ENCODE measurements around the gene DRC3.
"Not testable (repeated sequence)": the region's sequence is repeated elsewhere in the genome, so short reads cannot be mapped to it uniquely, and the experiment has no call there.

Gene DRC3

DNA sequence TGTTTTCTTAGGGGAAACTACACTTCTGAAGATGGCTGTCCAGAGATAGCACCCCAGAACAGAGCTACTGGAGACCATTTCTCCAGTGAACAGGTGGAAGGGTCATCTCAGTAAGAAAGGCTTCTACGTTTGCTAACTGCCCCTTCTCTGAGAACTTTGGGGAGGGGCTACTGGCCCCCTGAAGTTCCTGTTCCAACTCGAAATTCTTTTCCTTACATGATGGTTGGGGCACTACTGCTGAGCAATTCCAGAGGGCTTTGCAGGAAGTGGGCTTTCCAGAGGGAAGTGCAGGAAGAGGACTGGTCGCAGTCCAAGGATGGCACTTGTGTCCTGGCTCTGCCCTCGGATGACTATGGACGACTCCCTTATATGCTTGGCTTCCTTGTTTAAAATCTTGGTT, 31.6 kb upstream of the DRC3 start:
- no peak for DNase-seq

DNA sequence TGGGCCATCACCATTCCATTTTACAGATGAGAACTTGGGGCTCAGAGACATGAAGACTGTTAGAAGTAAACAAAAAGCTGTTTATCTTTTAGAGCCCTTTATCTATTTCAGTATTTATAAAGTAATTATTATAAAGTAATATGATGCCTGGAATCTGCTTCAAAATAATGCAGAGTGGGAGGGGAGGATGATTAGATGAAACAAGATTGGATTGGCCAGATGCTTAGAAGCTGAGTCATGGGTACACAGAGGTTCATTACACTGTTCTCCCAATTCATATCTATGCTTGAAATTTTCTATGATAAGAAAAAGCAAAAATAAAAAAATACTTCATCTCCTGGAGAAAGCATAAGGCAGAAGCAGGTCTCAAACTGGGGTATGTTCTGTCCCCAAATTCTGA, 29.8 kb upstream of the DRC3 start:
- DNase-seq, result no peak

DNA sequence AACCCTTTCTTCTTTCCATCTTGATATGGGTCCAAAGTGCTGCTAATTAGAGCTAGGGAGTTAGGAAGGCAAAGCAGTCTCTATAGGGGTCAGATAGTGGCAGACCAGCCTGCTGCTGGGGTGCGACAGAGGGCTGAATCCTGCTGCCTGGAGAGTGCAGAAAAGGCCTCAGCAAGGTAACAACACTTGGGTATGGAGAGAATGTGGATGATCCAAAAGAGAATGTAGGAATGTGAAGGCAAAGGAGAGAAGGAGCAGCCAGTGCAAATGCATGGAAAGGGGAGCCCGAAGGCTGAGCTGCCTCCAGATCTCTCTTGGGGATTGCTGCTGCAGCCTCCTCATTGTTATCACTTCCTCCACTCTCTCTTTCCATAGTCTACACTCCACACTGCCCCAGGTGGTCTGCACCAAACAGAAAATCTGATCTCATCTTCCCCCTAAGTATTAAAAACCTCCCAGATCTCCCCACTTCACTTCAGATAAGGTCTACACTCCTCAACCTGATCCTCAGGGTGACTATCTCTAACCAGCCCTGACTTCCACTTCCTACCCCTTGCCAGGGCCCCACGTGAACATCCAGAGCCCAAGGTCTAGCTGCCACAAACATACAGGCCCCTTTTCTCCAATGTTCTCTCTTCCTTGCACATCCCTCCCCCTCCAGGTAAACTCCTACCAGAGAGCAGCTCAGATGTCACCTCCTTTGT, 29.2 kb upstream of the DRC3 start:
- no peak for DNase-seq

DNA sequence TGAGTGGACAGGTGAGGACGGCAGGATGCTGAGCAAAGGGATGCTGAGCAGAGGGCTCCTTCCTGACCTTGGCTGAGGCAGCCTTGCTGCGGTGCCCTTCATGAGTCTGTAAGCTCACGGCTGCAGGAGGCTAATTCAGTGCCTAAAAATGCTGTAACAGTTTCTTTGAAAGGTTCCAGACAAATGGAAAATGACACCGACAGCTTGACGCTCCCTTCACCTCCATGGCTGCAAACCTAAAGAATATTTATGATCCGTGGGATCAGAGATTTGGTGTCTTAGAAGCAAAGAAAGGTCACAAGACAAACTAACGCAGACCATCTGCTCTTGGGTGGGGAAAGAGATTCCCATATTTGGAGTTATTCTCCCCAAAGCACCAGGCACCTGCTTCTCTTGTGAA, 28.4 kb upstream of the DRC3 start:
- no peak for DNase-seq

DNA sequence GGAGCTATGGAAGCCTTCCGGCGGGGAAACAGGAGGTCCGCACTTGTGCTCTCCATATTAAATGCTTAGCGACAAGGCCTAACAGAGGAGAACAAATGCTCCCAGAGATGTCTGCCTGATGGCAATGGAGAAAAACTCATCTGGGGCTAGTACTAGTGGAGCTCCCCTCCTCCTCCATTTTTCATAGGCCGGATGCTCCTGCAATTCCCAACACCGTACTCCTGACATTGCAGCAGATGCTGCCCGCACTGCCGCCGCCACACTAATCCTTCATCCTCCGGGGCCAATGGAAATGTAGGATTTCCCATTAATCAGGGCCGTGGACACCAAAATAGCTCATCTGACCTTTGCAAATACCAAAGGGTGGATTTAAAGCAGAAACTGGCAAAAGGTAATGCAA, 27.9 kb upstream of the DRC3 start:
- no peak for DNase-seq

DNA sequence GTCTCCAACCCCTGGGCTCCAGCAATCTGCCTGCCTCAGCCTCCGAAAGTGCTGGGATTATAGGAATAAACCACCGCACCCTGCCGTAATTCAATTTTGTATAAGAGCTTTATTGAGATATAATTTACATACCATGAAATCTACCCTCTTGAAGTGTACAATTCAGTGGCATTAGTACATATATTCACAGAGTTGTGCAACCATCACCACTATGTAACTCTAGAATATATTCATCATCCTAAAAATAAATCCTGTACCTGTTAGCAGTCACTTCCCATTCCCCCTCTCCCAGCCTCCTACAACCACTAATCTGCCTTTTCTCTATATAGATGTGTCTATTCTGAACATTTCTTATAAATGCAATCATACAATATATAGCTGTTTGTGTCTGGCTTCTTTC, 26.6 kb upstream of the DRC3 start:
- DNase-seq, result no peak

DNA sequence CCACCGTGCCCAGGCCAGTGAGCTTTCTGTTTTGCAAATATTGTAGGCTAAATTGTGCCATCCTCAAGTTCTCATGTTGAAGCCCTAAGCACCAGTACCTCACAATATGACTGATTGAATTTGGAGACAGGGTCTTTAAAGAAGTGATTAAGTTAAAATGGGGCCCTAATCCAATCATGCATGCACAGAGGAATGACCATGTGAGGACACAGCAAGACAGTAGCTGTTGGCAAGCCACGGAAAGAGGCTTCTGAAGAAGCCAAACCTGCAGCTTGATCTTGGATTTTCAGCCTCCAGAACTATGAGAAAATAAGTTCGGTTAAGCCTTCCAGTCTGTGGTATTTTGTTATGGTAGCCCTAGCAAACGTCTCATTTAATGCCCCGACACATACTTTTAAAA, 25.4 kb upstream of the DRC3 start:
- DNase-seq, result no peak

DNA sequence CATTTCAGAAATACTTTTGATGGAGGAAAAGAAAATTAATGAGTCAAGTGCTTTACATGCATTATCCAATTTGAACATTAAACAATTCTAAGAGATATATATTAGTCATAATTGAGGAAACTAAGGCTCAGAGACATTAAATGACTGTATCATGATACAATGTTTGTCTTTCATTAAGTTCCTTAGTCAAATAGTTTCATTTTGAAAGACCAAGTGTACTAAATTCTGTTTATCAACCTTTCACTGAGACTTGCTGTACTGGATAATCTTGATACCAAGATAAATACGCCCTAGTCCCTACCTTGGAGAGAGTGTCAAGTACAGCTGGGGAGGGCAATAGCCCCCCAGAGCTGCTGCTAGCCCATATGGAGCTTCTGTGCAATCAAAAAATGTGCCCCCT, 24.7 kb upstream of the DRC3 start:
- DNase-seq, result no peak

DNA sequence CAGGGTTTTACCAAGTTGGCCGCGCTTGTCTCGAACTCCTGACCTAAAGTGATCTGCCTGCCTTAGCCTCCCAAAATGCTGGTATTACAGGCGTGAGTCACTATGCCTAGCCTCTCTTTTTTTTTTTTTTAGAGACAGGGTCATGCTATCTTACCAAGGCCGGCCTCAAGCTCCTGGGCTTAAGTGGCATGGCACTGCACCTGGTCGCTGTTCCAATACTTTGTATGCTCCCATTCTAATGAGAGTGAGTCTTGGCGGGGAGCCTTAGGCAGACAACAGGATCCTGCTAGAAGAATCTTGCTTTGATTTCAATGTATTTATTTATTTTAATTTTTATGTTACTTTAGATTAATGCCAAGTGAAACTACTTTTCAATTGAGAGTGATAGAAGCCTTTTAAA, 22.3 kb upstream of the DRC3 start:
- no peak for DNase-seq

DNA sequence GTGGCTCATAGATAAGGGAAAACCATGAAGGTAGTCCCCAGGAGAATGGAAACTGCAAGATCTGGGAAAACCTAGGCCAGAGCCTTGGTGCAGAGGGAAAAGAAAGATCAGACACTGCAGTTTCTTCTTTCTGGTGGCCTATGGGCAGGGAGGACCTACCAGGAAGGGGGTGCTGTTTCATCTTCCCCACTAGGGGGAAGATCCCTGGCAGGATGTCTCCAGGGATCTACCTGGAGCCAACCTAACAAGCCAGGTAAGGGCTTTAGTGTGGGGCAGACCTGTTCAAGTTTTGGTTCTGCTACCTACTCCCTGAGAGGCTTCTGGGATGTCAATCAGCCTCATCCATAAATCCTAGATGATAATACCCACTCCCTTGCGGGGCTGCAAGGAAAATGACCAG, 21.9 kb upstream of the DRC3 start:
- DNase-seq, result no peak

DNA sequence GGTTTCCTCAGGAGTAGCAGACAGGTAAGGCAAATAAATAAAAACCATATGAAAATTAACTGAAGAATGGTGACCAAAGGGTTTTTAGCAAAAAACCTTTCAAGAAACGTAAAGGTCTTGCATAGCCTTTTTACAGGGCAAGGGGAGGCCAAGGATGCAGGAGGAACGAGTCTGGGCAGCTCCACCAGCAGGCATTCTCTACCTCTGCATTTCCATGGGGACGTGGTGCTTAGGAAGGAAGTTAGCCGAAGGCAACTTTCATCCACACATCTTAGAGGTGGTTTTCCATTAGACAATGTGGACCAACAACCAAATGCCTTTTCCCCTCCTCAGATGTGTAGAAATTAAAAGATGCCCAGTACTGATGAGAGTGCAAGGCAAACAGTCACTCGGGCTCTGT, 21.1 kb upstream of the DRC3 start:
- DNase-seq, result no peak

DNA sequence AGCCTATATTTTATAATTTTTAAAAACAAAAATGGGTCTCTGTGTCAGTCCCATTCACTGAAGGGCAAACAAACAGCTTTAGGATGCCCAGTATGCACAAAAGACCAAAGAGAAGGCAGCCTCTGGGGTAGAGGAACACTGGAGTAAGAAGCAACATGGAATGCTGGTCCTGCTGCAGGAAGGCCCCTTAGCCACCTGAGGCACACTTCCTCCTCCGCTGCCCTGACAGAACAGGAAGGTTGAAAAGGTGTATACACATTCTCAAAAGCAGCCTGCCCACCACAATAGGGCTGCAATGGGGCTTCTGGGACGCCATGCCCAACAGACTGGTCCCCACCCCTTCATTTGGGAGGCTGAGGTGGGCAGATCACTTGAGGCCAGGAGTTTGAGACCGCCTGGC, 20.0 kb upstream of the DRC3 start:
- no peak for DNase-seq

DNA sequence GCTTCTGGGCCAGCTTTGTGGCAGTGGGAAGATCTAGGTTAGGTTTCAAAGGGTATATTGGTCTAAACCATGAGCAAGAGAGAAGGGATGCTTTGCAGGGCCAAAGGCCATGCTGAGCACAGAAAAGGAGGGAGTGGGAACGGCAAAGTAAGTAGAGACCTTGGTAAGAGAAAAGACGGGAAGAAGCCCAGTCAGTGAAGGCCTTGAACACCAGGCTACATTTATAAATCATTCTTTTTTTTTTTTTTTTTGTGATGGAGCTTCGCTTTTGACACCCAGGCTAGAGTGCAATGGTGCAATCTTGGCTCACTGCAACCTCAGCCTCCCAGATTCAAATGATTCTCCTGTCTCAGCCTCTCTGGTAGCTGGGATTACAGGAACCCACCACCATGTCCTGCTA, 18.6 kb upstream of the DRC3 start:
- DNase-seq, result no peak

DNA sequence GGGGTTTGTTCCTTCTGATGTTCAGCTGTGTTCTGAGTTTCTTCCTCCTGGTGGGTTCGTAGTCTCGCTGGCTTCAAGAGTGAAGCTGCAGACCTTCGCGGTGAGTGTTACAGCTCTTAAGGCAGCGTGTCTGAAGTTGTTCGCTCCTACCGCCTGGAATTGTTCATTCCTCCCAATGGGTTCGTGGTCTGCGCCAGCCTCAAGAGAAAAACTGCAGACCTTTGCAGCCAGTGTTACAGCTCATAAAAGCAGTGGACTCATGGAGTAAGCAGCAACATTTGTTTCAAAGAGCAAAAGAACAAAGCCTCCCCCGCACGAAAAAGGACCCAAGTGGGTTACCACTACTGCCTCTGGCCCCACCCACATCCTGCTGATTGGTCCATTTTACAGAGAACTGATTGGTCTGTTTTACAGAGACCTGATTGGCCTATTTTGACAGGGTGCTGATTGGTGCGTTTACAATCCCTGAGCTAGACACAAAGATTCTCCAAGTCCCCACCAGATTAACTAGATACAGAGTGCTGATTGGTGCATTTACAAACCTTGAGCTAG, 16.8 kb upstream of the DRC3 start:
- not testable (repeated sequence) for DNase-seq

DNA sequence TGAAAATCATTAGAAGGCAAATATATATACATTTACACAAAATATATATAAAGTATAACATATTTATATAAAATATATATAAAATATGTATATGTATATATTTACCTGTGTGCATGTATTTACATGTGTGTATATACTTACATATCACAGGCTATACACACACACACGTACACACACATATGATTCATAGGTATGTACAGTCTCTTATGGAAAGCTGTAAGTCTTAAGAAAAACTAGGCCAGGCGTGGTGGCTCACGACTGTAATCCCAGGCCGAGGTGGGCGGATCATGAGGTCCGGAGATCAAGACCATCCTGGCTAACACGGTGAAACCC, 15.1 kb upstream of the DRC3 start:
- DNase-seq, result no peak

DNA sequence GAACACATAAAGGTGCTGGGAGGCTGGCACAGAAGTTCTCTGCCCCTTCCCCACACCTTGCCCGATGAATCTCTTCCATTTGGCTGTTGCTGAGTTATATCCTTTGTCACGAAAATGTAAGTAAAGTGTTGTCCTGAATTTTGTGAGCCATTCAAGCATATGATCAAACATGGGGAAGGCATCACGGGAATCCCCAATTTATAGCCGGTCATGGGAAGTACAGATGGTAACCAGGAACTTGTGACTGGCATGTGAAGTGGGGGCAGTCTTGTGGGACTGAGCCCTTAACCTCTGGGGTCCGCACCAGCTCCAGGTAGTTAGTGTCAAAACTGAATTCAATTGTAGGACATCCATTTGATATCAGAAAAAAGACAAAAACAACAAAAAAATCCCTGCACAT, 13.7 kb upstream of the DRC3 start:
- DNase-seq, result no peak

DNA sequence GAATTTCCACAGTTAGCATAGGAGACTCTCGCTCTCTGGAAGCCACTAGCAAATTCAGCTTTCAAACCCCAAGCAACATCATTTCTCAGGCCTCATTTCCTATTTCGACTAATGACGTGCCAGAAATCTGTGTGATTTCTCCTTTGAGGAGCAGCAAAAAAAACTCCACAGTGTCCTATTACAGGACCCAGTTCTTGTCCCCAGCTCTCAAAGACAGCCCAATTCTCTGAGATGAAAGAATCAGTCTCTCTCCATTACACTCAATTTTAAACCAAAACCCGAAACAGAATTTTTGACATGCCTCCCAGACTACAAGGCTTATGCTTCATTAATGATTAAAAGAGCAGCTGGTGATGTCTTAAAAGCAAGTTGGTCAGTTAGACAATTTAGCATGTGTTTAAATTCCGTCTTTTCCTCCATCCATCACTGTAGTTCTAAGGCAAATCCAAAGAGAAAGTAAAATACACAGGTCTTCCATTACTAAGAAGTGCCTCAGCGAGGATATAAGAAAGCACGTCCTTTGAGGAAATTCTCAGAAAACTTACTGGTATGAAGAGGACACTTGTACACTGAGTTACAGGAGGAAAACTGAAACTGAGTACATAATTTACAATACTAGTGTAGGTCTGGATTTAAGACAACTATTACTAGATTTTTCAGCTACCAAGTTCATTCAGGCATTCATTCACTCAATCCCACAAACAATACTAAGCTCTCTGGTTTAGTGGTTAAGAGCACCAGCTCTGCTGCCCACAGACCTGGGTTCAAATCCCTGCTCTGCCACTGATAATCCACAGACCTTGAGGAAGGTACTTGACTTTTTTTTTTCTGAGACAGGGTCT, 12.9 kb upstream of the DRC3 start:
- DNase-seq, result no peak

DNA sequence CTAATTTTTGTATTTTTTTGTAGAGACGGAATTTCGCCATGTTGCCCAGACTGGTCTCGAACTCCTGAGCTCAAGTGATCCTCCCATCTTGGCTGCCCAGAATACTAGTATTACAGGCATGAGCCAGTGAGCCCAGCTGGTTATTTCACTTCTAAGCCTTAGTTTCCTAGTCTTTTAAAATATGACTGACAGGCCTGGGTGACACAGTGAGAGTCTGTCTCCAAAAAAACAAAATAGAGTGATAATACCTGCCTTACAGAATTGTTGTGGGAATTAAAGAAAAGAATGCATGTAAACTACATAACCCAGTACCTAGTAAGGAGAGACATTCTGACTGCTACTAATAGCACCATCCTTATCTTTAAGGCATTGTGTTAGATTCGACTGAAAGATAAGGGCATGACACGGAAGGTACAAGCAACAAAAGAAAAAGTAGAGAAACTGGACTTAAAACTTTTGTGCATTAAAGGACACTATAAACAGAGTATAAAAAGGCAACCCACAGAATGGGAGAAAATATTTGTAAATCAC, 12.1 kb upstream of the DRC3 start:
- DNase-seq, result no peak

DNA sequence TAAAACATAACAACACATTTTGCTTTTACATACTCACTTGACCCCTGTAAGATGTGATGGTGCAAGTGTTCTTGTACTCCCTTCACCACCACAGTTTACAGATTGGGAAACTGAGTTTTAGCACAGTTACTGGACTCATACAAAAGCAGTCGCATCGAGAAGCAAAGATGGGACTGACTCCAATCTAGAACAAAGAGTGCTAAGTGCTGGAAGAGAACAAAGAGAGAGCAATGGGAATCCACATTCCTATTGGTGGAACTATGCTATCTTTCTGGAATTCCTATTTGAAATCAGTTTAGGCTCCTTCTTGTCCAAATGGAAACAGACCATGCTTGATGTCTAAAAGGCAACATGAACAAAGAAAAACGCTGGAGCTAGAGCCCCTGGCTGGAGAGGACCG, 9.6 kb upstream of the DRC3 start:
- DNase-seq, result no peak

DNA sequence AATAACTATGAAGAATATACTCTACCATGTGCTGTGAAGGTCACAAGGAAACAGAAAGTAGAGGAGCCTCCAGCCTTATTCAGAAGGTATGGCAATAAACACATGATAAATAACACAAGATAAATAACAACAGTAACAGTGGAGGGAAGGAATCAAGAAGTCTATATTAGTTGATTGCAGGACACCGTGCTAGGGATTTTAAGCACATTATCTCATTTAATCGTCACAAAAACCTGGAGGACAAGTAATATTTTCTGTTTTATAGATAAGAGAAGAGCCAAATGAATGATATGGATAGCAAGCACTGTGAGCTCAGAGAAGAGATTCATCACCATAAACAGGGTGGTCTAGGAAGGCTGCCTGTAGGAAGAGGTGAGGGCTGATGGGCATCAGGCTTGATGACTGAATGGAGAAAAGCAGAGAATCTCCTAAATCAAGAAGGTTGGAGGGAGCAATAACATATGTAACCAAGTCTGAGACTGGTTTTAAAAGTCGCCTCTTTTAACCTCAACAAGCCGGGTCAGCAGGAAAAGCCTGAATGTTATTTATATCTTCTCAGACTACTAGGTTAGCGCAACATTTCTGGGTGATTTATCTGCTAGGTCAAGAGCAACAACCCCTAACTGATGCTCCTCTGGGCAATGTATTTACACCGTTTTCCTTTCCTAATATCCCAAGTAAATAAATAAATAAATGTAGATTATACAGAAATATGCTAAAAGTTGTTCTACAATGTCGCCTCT, 8.8 kb upstream of the DRC3 start:
- DNase-seq, result no peak

DNA sequence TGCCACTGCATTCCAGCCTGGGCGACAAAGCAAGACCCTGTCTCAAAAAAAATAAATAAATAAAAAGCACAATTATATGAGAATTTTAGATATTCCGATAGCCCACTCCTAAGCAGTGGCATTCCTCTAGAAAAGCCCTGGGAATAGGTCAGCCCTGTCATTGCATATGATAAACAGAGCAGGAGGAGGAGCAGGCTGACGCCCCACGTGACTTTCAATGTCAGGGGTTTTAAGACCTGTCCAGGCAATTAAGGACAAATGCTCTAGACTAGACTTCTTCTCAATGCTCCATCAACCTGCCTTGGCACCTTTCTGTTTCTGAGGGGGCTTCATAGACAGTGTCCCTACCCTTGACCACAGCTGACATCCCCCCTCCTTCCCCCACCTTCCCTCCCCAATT, 8.0 kb upstream of the DRC3 start:
- DNase-seq, result no peak

DNA sequence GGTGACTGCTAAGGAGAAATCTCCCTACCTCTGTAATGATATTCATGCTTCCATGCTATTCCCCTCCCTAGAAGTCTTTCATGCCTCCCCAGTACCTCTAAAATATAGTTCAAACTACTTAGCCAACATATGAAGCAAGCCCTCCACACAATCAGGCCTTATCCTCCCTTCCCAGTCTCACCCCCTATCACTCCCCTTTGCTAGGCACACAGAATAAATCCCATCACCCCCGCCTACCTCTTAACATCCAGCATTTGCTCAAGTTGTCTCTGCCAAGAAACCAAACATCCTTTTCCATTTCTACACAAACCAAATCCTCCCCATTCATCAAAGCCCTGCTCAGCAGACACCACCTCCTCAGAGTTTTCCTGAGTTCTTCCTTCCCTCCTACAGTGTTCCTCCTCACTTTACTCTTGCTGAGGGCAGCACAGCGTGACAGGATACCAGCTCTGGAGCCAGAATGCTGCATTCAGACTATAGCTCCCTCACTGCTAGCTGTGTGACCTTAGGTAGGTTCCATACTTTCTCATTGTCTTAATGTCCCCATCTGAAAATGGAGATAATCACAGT, 7.4 kb upstream of the DRC3 start:
- no peak for DNase-seq

DNA sequence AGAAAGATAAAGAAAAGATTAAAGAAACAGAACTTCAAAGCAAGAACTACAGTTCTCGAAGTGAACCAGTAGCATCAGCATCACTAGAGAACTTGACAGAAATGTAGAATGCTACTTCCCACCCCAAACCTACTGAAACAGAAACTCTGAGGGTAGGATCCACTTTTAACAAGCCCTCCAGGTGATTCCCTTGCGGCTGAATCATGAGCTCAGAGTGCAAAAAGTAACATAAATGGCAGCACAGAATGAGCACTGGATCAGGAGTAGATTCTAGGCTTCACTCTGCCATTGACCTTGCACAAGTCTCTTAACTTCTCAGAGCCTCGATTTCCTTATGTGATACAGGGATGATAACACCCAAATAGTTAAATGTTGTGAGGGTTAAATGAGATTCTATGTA, 6.3 kb upstream of the DRC3 start:
- no peak for DNase-seq

All from 8988T (cell line).